Panc1 (cell line): ENCODE data around the gene WDR59. TPM values are rescaled to one million over a fixed set of nuclear protein-coding genes. Genes with fewer than 3 reads are reported as not detected.
"Not testable (repeated sequence)": the region's sequence is repeated elsewhere in the genome, so short reads cannot be mapped to it uniquely, and the experiment has no call there.

Experiments used
- ATAC-seq: fragments of 200-7000 bp; cut with Tn5 transposase; 2 replicates; pipeline ENCODE4 v1.9.1; 2020; ENCODE audit warnings: mild to moderate bottlenecking, moderate library complexity
- BruUV-seq: library from RNA; stranded (reverse); fragments of 400-500 nt; replicated peaks from 2 replicates; lab custom pipeline; 2021; lab: Mats Ljungman, UMichigan
- CTCF ChIA-PET: fragments of 300-600 bp; sonication (Branson Sonifier 250); formaldehyde crosslinking; loops from one replicate; lab custom pipeline; 2022; ENCODE audit warnings: antibody characterized with exemption; lab: Charles Lee
- POLR2A ChIA-PET: fragments of 300-600 bp; sonication (Branson Sonifier 250); formaldehyde crosslinking; loops from one replicate; lab custom pipeline; 2022; ENCODE audit warnings: antibody characterized with exemption; lab: Charles Lee
- DNase-seq: peaks from one replicate; pipeline ENCODE4 v3.0.0-alpha.2; 2010; ENCODE audit warnings: low read depth, low spot score
- H3K27ac ChIP-seq: 2 replicates; pipeline ENCODE4 v1.5.1; 2011; ENCODE audit warnings: mild to moderate bottlenecking, low read length, inconsistent platforms
- H3K27me3 ChIP-seq: fragments of 200-500 bp; sonication (Bioruptor generic); 2 replicates; pipeline ENCODE4 v1.6.0; 2014; ENCODE audit warnings: low read length, inconsistent platforms; ENCODE audit not compliant: control insufficient read depth, insufficient read depth
- H3K36me3 ChIP-seq: fragments of 200-500 bp; sonication (Bioruptor generic); 2 replicates; pipeline ENCODE4 v1.5.1; 2014; ENCODE audit warnings: inconsistent platforms, mild to moderate bottlenecking, low read length, moderate library complexity; ENCODE audit not compliant: control insufficient read depth, insufficient read depth
- H3K4me1 ChIP-seq: 2 replicates; pipeline ENCODE4 v1.5.1; 2011; ENCODE audit warnings: inconsistent platforms, mild to moderate bottlenecking, low read length, moderate library complexity; ENCODE audit not compliant: control insufficient read depth, insufficient read depth
- H3K4me3 ChIP-seq, 2 experiments: 2 replicates each; pipeline ENCODE4 v1.5.1; 2011 to 2012; ENCODE audit warnings: low read depth in 2 of 2, low read length in 2 of 2, mild to moderate bottlenecking in 2 of 2, inconsistent platforms in 1 of 2, moderate library complexity in 1 of 2
- H3K9me3 ChIP-seq: fragments of 200-500 bp; sonication (Bioruptor generic); 2 replicates; pipeline ENCODE4 v1.5.1; 2014; ENCODE audit warnings: low read depth, mild to moderate bottlenecking, inconsistent platforms, low read length, moderate library complexity; ENCODE audit not compliant: control insufficient read depth, insufficient read depth
- POLR2AphosphoS5 ChIP-seq: IDR thresholded peaks from 2 replicates; pipeline ENCODE4 v1.6.1; 2012; ENCODE audit warnings: mild to moderate bottlenecking, low read depth, low read length, moderate library complexity
- SIN3A ChIP-seq: IDR thresholded peaks from 2 replicates; pipeline ENCODE4 v1.6.1; 2012; ENCODE audit warnings: low read depth, mild to moderate bottlenecking, low read length, moderate library complexity, borderline replicate concordance; ENCODE audit not compliant: insufficient read depth
- TCF7L2 ChIP-seq: IDR thresholded peaks from 2 replicates; pipeline ENCODE4 v1.6.1; 2011; ENCODE audit warnings: mild to moderate bottlenecking, low read depth, low read length, inconsistent platforms
- in situ Hi-C: cut with HindIII; loops from 2 replicates; pipeline ENCODE4 v1.10.0; 2016; ENCODE audit warnings: low sequenced_read_pairs, low pct_unique_long_range_greater_than_20kb
- intact Hi-C: fragments of 100-400 bp; cut with micrococcal nuclease; formaldehyde crosslinking; loops from one replicate; pipeline ENCODE4 v1.10.0; 2022; ENCODE audit not compliant: unreplicated experiment
- total RNA-seq: library from RNA; stranded (reverse); gene quantifications from one replicate; pipeline ENCODE4 v1.2.1, GENCODE V29; 2021; ENCODE audit not compliant: unreplicated experiment
- TF ChIP-seq, protein P1 (sequence below): fragments of 450-650 bp; IDR thresholded peaks from 2 replicates; pipeline ENCODE4 v1.5.1; 2017; ENCODE audit warnings: mild to moderate bottlenecking
- TF ChIP-seq, protein P2 (sequence below), 2 experiments: IDR thresholded peaks; 2 replicates each; pipeline ENCODE4 v1.6.1; 2011 to 2012; ENCODE audit warnings: low read depth in 2 of 2, control low read depth in 1 of 2, low read length in 1 of 2, mild to moderate bottlenecking in 1 of 2, moderate library complexity in 1 of 2; ENCODE audit not compliant: insufficient read depth in 1 of 2

The WDR59 gene
- total RNA-seq, 1 experiment from 2014 or later = 58.7 TPM

DNA sequence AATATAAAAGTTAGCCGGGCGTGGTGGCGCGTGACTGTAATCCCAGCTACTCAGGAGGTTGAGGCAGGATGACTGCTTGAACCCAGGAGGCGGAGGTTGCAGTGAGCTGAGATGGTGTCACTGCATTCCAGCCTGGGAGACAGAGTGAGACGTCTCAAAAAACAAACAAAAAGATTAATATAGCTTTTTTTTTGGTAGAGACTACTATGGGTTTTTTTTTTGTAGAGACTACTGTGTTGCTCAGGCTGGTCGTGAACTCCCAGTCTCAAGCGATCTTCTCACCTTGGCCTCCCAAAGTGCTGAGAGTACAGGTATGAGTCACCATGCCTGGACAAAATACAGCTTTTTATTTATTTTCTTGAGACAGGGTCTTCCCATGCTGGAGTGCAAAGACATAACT lies 34.1 kb upstream of the WDR59 start:
- DNase-seq (no peak), ATAC-seq (no peak)
- POLR2A ChIA-PET = no interaction called here
- intact Hi-C loops (no loop called here), in situ Hi-C loops (no loop called here)
- TF ChIP-seq TCF7L2 = no peak
- no peak for TF ChIP-seq SIN3A
- TF ChIP-seq, protein P1, sequence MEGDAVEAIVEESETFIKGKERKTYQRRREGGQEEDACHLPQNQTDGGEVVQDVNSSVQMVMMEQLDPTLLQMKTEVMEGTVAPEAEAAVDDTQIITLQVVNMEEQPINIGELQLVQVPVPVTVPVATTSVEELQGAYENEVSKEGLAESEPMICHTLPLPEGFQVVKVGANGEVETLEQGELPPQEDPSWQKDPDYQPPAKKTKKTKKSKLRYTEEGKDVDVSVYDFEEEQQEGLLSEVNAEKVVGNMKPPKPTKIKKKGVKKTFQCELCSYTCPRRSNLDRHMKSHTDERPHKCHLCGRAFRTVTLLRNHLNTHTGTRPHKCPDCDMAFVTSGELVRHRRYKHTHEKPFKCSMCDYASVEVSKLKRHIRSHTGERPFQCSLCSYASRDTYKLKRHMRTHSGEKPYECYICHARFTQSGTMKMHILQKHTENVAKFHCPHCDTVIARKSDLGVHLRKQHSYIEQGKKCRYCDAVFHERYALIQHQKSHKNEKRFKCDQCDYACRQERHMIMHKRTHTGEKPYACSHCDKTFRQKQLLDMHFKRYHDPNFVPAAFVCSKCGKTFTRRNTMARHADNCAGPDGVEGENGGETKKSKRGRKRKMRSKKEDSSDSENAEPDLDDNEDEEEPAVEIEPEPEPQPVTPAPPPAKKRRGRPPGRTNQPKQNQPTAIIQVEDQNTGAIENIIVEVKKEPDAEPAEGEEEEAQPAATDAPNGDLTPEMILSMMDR = no peak
- TF ChIP-seq POLR2AphosphoS5 = no peak
- peaks cover 6% of the 10 kb centered on the region; the same call in 1 of the 2 replicates for H3K9me3 ChIP-seq
- no TSS peak for BruUV-seq
- H3K36me3 ChIP-seq = no peaks in the 10 kb centered on the region
- peaks cover 17% of the 10 kb centered on the region for H3K4me1 ChIP-seq
- H3K27ac ChIP-seq = no peak overlapping the region
- H3K27me3 ChIP-seq = no peaks in the 10 kb centered on the region
- CTCF ChIA-PET = interaction anchor here (0.6 kb wide), 1 partner anchor 203 kb away, joined by 7 read pairs; no protein-coding TSS in a partner anchor
- no peak overlapping the region for H3K4me3 ChIP-seq

DNA sequence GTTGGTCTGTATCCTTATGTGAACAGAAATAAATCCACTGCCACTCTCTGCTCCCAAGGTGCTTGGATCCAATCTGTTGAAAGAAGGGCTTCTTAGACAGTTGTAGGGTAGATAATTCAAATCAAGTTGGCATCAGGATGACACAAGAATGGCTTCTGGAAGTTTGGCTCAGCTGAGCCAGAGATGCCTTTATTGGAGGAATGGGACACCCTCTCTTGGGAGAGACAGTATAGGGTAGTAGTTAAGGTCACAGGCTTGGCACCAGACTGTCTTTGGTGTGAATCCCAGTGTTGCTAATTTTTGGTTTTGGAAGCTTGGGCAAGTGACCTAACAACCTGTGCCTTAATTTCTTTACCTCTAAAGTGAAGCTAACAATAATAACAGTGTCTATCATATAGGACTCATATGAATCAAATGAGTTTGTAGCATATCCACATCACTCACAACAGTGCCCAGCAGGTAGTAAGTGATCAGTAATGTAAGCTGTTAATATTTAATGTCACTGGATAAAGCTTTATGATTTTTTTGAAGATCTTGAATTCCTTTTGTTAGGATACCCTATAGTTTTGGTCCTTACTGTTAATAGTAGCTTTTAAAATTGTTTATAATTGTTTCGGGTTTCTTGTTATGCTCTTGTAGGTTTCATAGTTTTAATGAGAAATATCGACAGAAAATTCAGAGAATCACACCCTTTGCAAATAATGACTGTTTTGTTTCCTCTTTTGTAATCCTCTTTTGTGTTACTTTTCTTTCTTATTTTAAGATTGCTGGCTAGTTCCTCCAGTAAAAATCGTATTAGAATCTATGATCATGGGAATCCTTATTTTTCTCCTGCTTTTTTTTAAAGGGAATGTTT lies 33.0 kb upstream of the WDR59 start:
- no TSS peak for BruUV-seq
- Histone ChIP-seq H3K36me3 (no peaks in the 10 kb centered on the region), H3K4me3 (no peak overlapping the region), H3K27ac (peak overlapping the region; percentile 69; the same call in 1 of the 2 replicates), H3K9me3 (peaks cover 6% of the 10 kb centered on the region; the same call in 1 of the 2 replicates), H3K27me3 (no peaks in the 10 kb centered on the region), H3K4me1 (peaks cover 20% of the 10 kb centered on the region)
- no peak for ATAC-seq
- in situ Hi-C loops = no loop called here
- POLR2A ChIA-PET = no interaction called here
- CTCF ChIA-PET = no interaction called here
- intact Hi-C loops = no loop called here
- no peak for TF ChIP-seq SIN3A
- TF ChIP-seq, protein P1 = no peak
- TF ChIP-seq POLR2AphosphoS5 = no peak
- TF ChIP-seq TCF7L2 = no peak
- TF ChIP-seq, protein P2, sequence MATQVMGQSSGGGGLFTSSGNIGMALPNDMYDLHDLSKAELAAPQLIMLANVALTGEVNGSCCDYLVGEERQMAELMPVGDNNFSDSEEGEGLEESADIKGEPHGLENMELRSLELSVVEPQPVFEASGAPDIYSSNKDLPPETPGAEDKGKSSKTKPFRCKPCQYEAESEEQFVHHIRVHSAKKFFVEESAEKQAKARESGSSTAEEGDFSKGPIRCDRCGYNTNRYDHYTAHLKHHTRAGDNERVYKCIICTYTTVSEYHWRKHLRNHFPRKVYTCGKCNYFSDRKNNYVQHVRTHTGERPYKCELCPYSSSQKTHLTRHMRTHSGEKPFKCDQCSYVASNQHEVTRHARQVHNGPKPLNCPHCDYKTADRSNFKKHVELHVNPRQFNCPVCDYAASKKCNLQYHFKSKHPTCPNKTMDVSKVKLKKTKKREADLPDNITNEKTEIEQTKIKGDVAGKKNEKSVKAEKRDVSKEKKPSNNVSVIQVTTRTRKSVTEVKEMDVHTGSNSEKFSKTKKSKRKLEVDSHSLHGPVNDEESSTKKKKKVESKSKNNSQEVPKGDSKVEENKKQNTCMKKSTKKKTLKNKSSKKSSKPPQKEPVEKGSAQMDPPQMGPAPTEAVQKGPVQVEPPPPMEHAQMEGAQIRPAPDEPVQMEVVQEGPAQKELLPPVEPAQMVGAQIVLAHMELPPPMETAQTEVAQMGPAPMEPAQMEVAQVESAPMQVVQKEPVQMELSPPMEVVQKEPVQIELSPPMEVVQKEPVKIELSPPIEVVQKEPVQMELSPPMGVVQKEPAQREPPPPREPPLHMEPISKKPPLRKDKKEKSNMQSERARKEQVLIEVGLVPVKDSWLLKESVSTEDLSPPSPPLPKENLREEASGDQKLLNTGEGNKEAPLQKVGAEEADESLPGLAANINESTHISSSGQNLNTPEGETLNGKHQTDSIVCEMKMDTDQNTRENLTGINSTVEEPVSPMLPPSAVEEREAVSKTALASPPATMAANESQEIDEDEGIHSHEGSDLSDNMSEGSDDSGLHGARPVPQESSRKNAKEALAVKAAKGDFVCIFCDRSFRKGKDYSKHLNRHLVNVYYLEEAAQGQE (IDR thresholded peaks at IDR 0.05; ENCODE audit: insufficient read depth in 1 of 2, low read depth in 2 of 2, low read length in 1 of 2) = no peak
- no peak for DNase-seq

DNA sequence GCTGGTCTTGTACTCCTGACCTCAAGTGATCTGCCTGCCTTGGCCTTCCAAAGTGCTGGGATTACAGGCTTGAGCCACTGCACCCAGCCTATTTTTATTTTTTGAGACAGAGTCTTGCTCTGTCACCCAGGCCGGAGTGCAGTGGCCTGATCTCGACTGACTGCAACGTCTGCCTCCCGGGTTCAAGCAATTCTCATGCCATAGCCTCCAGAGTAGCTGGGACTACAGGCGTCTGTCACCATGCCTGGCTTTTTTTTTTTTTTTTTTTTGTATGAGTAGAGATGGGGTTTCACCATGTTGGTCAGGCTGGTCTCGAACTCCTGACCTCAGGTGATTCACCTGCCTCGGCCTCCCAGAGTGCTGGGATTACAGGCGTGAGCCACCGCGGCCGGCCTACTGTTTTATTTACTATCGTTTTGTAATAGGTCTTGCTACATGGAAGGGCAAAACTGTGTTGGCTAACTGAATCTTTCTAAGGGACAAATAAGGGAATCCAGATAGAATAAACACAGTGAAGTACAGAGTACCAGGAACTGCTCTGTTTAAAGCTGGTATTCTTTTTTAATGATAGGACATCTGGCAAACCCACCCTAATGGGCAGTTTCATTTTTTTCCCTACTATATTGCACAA lies 31.6 kb upstream of the WDR59 start:
- H3K27me3 ChIP-seq, POLR2A ChIA-PET, H3K4me3 ChIP-seq, CTCF ChIA-PET, BruUV-seq, H3K36me3 ChIP-seq, in situ Hi-C loops, H3K9me3 ChIP-seq, DNase-seq, ATAC-seq, intact Hi-C loops, H3K27ac ChIP-seq: not testable (repeated sequence)
- peaks cover 33% of the 10 kb centered on the region for H3K4me1 ChIP-seq
